COR-L47 (cell line): ENCODE data around the gene TBCB.
A peak's percentile ranks its signal among the peaks of the same experiment; 100 is the strongest.
"Not testable (repeated sequence)": the region's sequence is repeated elsewhere in the genome, so short reads cannot be mapped to it uniquely, and the experiment has no call there.

Experiments
- DNase-seq: peaks from one replicate; lab custom pipeline; 2025; lab: John Stamatoyannopoulos, UW

Gene TBCB

DNA sequence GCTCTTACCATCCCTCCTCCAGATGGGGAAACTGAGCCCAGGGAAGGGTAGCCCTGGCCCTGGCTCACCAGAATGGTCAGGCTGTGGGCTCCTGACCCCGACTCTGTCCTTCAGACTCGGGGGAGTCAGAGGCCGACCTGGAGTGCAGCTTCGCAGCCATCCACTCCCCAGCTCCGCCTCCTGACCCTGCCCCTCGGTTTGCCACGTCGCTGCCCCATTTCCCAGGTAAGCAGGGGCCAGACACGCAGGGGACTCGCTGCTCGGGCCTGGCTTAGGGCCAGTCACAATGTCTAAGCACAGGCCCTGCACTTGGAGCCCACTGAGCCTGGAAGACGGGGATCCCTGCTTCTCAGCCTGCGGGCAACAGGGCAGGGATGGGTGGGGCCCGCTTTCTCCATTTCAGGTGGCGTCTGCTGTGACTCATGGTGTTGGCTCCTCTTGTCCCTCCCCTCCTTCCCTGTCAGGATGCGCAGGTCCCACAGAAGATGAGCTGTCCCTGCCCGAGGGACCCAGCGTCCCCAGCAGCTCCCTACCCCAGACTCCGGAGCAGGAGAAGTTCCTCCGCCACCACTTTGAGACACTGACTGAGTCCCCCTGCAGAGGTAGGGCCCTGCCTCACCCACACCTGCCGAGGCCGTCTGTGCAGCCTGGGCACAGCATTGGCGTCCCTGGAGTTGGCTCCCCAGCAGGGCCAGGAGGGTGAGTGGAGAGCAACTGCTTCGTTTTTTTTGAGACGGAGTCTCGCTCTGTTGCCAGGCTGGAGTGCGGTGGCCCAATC, 13.5 kb upstream of the TBCB start:
- no peak for DNase-seq

DNA sequence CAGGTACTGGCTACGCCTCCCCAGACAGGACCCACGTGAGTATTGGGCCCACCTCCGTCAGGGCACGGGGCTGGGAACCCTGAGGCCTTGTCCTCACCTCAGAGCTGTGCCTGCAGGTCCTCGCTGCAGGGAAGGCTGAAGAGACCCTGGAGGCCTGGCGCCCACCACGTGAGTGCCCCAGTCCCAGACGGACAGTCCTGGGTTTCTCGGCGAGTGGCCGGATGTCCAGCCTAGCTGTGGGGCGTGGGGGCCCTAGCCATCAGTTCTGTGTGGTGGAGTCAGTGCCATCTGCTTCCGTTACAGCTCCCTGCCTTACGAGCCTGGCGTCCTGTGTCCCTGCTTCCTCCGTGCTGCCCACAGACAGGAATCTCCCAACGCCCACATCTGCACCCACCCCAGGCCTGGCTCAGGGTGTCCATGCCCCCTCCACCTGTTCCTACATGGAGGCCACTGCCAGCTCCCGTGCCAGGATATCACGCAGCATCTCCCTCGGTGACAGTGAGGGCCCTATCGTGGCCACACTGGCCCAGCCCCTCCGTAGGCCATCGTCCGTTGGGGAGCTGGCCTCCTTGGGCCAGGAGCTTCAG, 12.1 kb upstream of the TBCB start:
- DNase-seq: no peak

DNA sequence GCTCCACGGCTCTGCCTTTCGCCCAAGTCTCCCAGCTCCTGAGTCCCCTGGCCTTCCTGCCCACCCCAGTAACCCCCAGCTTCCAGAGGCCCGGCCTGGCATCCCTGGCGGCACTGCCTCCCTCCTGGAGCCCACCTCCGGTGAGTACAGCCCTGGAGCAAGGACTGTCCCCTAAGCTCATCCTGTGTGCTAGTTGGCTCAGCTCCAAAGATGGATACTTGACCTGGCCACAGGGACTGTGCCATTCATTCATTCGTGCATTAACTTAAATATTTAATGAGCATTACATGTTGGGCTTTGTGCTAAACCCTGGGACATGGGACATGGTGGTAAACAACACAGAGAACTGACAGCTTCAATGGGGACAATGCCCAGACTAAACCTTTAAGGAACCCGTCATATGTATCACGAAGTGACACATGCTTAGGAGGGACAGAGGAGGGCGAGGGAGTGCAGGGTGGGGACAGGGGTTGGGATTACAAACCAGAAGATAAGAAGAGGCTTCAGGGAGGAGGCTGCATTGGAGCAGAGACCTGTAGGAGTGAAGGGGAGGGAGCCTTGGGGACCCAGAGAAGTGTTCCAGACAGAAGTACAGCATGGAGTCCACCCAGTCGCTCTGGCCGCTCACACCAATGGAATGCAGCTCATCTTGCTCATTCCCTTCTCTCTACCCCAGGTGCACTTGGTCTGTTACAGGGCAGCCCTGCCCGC, 11.3 kb upstream of the TBCB start:
- no peak for DNase-seq

DNA sequence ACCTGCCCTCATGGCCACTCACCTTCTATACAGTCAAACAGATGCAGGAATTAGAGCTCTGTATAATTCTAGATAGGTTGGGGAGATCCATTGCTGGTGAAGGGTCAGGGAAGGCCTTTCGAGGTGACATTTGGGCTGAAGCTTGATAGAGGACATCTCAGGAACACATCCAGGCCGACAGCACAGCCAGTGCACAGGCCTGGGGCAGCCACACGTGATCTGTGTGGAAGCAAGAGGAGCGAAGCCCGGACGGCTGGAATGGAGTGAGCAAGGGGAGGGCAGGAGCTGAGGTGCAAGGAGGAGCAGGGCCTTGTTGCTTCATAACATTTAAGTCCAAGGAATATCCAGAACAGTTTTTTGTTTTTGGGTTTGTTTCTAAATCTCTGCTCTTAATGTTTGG, 8.8 kb upstream of the TBCB start:
- no peak for DNase-seq

DNA sequence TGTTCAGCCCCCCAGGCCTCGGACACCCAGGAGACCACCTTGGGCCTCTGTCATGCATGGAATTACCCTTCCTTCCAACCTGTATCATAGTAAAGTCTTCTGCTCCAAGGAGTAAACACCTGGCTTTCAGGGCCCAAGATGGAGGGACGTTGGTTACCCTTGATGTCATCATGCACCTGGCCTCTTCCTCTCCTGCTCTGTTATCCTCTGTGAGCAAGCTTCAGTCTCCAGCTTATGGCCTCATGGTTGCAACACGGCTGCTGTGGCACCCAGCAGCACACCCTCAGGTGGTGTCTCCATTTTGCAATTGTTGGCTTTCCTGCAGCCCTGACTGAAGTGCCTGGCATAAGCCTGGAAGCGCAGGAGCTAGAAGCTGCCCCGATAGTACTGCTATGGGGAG, 8.3 kb upstream of the TBCB start:
- DNase-seq: no peak

DNA sequence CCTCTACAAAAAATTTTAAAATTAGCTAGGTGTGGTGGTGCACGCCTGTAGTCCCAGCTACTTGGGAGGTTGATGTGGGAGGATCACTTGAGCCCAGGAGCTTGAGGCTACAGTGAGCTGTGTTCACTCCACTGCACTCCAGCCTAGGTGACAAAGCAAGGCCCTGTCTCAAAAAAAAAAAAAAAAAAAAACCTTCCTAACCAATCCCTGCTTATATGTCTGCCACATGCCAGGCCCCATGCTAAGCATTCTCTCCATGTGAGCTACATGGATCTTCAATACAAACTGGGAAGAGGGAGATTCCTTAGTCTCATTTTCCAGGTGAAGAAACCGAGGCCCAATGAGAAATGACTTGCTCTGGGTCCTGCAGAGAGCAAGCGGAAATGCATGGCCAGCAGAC, 6.6 kb upstream of the TBCB start:
- no peak for DNase-seq

DNA sequence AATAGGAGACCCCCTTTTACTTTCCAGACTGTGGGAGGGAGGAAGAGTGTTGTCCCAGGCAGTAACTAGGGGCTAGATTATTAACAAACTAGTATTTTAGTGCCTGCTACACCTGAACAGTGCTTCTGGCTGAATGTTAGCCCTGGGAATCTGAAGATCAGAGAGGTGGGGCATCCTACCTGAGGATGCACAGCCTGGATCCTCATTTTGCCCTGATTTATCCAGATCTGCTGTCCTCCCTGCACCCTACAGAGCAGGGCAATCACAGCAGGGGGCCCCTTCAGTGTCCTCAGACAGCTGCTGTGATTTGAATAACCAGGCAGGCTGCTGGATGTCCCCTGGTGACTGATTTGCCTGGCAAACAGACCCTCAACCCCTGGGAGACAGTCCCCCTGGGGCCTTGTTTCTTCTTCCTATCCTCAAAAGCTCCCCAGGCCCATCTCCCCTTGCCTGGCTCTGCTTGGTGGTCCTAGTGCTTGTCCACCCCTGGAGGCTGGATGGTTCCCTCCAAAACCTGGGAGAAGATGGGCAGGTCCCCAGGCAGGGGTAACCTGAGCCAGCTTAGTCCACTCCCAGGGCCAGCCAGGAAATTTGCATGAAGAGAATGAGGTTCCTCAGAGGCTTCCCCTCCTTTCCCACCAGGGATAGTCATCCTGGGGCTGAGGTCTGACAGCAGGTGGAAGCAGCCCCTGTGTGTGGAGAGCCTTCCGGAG, 4.6 kb upstream of the TBCB start, which contains the start of gene OVOL3:
TSS of gene OVOL3 (plus strand) at position 657 of the 713 bp plus-strand sequence. CDS start 60 bp downstream, outside the sequence.
- DNase-seq: no peak

DNA sequence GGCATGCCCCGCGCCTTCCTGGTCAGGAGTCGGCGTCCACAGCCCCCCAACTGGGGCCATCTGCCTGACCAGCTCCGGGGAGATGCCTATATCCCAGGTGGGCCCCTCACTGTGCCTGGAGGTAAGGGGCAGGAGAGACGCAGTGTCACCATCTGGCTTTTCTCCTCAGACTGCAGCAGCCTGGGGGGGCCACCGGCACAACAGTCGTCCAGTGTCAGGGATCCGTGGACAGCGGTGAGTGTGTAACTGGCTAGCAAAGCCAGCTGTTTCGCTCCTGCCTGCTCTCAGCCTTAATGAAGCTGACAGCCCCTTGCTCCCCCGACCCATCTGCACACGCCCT, 4.1 kb upstream of the TBCB start:
- no peak for DNase-seq

DNA sequence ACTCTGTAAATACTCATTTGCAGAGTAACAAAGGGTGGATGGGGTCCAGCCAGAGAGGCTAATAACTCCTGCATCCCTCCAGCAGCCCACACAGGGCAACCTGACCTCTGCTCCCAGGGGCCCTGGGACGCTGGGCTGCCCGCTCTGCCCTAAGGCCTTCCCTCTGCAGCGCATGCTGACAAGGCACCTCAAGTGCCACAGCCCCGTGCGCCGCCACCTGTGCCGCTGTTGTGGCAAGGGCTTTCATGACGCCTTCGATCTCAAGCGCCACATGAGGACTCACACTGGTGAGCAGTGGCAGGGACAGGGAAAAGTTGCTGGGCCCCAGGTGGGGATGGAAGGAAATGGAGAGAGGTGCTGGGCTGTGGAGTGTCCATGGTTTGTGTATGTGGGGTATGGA, 2.6 kb upstream of the TBCB start:
- no peak for DNase-seq

DNA sequence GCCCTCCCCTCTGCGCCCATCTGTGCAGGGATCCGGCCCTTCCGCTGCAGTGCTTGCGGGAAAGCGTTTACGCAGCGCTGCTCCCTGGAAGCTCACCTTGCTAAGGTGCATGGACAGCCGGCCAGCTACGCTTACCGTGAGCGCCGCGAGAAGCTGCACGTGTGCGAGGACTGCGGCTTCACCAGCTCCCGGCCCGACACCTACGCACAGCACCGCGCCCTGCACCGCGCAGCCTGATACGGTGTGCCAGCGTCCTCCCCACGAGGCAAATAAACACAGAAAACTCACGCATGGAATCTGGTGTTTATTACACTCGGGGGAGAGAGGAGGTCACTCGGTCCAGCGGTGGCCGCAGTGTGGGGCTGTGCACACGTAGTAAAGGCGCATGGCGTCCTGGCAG, 1.8 kb upstream of the TBCB start:
- no peak for DNase-seq

DNA sequence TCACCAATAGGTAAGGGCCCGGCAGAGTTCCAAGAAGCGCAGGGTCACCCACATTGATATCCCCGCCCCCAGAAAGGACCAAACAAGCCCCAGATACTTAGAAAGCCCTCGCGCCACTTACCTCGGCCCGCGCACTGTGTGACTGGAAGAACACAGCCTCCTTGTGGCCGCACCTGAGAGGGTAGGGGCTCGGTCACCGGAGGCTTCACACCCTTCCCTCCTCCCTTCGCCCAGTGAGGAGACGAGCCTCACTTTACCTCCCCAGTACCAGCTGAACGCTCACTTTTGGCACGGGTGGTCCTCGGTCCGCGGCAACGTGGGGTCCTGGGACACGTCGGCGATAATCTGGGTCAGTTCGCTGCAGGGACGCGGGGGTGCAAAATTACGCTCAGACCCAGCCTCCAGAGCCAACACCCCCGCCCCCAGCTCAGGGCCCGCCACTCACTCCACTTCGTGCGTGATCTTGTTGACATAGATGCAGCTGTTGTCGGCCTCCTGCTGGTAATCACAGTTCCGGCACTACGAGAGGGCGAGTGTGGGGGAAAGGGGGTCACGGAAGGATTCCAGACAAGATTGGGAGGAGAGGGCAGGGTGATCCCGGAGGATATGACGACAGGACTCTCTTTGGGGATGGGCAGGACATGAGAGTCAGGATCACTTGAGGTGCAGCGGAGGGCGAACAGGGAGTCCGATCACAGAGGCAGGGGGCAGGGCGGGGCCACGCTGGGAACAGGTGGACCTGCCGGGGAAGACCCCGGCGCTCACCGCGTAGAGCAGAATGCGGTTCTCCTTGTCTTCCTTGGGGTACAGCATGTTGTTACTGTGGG, 1.2 kb upstream of the TBCB start:
- DNase-seq: peak; percentile 15

DNA sequence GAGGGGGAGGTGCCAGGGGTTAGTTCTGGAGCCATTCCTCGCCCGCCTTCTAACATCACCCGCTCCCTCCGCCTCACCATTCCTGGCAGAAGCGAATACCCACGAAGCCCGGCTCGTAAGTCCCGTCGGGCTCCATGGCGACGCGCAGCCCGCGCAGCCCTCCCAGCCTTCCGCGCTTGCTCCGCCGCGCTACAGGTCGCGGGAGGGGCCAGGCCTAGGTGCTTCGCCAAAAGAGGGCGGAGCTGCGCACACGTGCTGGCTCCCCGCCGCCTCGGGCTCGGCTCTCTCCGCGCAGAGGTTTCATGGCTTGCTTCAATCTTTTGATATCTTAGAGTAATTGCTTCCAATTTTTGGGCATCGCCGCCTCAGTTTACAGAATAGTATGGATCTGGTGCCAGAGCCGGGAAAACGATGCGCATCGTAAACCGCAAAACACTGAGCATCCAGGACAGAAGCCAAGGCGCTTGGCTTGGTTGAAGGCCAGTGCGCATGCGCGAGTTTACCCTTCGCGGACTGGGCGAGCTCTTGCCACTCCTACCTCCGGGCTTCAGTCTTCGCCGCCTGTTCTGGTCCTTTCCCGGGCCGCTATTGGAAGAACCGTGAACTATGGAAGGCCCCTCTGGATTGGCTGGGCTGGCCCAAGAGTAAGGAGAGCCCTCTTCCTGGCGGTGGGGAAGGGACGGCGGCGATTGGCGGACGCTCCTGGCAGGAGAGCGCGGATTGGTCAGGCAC, 381 bp upstream of the TBCB start, which contains the start of gene POLR2I:
TSS of gene POLR2I (minus strand) at position 155 of the 732 bp plus-strand sequence. CDS start at position 136, 19 bp downstream.
- DNase-seq: peak; percentile 99

DNA sequence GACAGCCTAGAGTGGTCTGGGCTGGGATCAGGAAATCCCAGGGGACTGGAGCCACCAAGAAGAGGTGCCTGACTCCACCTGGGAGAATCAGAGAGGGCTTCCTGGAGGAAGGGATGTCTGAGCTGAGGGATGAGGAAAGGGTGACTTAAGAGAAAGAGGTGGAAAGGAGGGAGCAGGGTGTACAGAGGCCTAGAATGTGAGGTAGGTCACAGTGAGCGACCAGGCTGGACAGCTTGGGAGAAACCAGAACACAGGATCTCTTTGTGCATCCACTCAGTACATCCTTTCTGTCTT, 1.0 kb downstream of the TBCB start:
- DNase-seq: no peak

DNA sequence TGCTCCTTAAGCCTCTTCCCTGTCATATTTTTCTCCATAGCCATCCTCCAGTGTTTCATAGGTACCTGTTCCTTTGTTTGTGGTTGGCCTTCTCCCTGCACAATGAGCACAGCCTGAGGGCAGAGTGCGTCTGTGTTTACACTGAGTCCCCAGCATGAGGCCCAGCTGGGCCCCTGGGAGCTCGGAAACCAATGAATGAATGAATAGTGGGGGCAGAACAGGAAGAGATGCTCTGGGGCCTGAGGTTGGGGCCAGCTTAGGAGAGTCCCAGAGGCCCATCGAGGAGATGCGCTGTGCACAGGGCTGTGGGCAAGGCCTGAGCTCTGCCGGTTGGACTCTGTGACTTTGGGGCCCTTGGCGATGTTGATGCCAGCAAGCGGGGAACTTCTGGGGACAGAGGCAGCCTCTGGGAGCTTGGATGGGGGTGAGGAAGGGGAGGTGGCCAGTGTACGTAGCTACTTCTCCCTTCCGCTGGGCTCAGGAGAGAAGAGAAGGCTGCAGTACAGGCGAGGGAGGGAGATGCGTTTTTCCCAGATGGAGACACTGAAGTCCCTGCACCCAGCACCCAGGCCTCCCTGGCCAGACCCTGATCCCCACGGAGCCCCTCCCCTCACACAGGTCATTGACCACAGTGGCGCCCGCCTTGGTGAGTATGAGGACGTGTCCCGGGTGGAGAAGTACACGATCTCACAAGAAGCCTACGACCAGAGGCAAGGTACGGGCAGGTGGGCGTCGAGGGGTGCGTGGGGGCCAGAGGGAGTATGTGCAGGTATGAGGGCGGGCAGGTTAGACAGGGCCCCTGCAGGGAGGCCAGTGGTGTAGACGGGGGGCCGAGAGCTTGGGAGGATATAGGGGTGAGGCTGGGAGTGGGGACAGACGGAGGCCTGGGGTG, 5.1 kb downstream of the TBCB start:
- no peak for DNase-seq

DNA sequence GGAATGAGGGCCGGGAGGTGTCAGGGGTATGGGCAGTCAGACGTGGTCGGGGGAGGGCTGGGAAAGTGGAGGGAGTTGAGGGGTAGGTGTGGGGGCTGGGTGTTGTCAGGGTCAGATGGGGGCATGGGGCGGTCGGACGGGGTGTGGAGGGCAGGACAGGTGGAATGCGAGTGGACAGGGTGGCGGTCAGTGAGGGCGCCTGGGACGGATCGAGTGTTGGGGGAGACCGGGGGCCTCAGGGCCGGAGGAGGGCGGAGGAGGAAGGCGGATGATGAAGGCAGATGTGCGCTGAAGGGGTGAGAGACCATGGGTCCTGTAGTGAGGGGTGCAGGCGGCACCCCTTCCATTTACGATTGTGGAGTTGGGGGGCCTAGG, 5.7 kb downstream of the TBCB start:
- DNase-seq: no peak

DNA sequence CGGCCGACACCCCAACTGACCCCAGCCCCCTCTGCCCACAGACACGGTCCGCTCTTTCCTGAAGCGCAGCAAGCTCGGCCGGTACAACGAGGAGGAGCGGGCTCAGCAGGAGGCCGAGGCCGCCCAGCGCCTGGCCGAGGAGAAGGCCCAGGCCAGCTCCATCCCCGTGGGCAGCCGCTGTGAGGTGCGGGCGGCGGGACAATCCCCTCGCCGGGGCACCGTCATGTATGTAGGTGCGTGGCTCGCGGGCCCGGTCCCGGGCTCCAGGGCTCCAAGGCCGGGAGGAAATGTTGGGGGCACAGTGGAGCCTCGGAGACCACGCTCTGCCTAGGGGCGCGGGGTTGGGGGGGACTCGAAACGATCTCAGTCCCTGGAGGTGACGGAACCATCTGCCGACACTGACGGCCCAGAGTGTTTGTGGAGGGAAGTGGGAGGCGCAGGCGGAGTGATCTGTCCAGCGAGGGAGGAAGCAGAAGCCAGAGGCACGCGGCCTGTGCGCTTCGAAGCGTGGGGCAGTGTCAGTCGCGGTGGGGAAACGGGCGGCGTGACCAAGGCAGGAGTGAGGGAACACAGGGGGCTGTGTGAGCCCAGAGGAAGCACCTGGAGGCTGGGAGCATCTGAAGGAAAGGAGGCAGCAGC, 6.3 kb downstream of the TBCB start:
- no peak for DNase-seq

DNA sequence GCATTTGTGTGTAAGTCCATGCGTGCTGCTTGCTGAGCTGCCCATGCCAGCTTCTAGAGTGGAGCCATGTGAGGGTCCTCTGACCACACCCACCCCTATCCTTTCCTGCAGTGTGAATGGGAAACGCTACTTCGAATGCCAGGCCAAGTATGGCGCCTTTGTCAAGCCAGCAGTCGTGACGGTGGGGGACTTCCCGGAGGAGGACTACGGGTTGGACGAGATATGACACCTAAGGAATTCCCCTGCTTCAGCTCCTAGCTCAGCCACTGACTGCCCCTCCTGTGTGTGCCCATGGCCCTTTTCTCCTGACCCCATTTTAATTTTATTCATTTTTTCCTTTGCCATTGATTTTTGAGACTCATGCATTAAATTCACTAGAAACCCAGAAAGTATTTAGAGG, 10.3 kb downstream of the TBCB start:
- DNase-seq: no peak

DNA sequence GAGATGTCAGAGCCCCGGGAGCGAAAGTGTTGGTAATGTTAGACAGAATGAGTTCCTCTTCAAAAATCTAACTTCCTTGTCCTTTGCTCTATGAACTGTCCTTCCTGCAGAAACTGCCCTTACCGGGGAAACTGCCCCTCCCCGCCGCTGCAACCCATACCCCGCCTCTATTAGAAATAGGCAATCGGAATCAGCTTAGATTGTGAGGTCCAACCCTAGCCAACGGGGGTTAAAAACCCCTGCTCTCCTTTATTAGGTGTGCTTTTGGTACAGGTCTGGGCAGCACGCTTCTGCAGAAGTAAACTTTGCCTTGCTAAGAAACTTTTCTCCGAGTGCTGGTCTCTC, 13.1 kb downstream of the TBCB start:
- no peak for DNase-seq

DNA sequence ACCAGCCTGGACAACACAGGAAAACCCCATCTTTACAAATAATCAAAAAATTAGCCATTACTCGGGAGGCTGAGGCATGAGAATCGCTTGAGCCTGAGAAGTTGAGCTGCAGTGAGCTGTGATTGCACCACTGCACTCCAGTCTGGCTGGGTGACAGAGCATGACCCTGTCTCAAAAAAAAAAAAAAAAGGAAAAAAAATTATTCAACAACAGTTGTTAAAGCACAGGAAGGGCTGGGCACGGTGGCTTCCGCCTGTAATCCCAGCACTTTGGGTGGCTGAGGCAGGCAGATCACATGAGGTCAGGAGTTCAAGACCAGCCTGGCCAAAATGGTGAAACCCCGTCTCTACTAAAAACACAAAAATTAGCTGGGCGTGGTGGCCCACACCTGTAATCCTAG, 16.0 kb downstream of the TBCB start:
- not testable (repeated sequence) for DNase-seq

DNA sequence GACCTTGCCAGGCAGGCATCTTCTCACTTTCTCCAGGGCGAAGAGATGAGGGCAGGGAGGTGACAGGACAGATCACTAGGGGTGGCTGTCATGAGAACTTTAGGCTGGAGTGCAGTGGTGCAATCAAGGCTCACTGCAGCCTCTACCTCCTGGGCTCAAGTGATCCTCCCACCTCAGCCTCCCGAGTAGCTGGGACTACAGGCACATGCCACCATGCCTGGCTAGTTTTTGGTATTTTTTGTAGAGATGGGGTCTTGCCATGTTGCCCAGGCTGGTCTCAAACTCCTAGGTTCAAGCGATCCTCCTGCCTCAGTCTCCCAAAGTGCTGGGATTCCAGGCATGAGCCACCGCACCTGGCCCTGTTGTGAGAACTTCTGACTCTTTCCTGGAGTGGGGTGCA, 19.6 kb downstream of the TBCB start:
- DNase-seq: not testable (repeated sequence)
